Upper lobe of left lung (tissue), 4 donors: ENCODE data around the gene ECI1.
A peak's percentile ranks its signal among the peaks of the same experiment; 100 is the strongest.

ENCODE experiments used
- EP300 ChIP-seq, 4 donors: sonication (generic); formaldehyde crosslinking; IDR thresholded peaks; one replicate each; pipeline ENCODE4 v1.5.1; 2017; ENCODE audit warnings: antibody characterized with exemption in 4 of 4, control low read depth in 2 of 4
- POLR2A ChIP-seq, 4 donors: fragments of 450-650 bp; IDR thresholded peaks; one replicate each; pipeline ENCODE4 v1.5.1; 2016 to 2017; ENCODE audit warnings: antibody characterized with exemption in 4 of 4, mild to moderate bottlenecking in 2 of 4
- POLR2AphosphoS5 ChIP-seq, 2 donors: sonication (generic); formaldehyde crosslinking; IDR thresholded peaks; one replicate each; pipeline ENCODE4 v1.5.1; 2017; ENCODE audit warnings: antibody characterized with exemption in 2 of 2
- TF ChIP-seq, protein P1 (sequence below), 6 experiments: fragments of 450-650 bp in 4 of 6; fragments of 200-600 bp in 2 of 6; sonication (generic) in 2 of 6; IDR thresholded peaks; one replicate each; pipeline ENCODE4 v1.5.1; 2016 to 2019; ENCODE audit warnings: antibody characterized with exemption in 6 of 6

DNA sequence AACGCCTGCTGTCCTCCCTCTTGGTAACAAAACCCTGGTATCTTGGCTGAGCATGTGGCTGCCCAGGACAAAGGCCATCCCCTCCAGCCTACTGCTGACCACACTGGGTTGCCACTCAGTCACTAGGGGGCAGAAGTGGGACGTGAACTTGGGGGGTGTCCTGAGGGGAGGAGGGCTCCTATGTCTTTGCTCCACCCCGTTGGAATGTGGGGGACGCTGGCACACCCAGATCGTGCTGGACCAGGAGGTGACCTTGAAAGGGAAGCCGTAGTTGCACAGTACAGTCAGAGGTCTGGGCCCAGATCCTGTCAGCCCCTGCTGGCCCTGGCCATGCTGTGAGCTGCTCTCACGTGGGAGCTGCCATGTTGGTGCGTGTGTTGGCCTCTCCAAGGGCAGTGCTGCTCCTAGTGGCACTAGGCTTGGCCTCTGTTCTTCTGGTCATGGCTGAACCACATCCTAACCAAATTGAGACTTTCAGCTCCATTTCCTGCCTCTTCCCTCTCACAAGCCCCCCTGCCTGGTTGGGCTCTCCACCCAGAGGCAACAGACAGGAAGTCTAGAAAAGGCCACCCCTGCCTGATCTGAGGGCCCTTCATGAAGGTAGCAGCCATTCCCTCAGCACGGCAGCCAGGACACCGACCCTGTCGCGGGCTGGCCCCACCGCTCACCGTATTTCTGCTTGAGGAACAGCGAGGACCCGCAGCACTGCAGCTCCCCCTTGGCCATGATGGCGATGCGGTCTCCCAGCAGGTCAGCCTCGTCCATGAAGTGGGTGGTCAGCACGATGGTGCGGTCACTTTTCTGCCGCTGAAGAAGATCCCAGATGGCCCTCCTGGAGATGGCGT, 45.5 kb upstream of the ECI1 start:
- TF ChIP-seq POLR2A (IDR thresholded peaks at IDR 0.05) (no peak), POLR2AphosphoS5 (IDR thresholded peaks at IDR 0.05) (no peak), EP300 (IDR thresholded peaks at IDR 0.05) (no peak)
- TF ChIP-seq, protein P1, sequence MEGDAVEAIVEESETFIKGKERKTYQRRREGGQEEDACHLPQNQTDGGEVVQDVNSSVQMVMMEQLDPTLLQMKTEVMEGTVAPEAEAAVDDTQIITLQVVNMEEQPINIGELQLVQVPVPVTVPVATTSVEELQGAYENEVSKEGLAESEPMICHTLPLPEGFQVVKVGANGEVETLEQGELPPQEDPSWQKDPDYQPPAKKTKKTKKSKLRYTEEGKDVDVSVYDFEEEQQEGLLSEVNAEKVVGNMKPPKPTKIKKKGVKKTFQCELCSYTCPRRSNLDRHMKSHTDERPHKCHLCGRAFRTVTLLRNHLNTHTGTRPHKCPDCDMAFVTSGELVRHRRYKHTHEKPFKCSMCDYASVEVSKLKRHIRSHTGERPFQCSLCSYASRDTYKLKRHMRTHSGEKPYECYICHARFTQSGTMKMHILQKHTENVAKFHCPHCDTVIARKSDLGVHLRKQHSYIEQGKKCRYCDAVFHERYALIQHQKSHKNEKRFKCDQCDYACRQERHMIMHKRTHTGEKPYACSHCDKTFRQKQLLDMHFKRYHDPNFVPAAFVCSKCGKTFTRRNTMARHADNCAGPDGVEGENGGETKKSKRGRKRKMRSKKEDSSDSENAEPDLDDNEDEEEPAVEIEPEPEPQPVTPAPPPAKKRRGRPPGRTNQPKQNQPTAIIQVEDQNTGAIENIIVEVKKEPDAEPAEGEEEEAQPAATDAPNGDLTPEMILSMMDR (IDR thresholded peaks at IDR 0.05), result peak in 4 of 6 experiments; percentile 13 to 47 (median 16)
